Right lobe of liver (tissue), 6 donors: ENCODE data around the gene MAP7. TPM values are rescaled to one million over a fixed set of nuclear protein-coding genes. Genes with fewer than 3 reads are reported as not detected.

Source experiments
- ATAC-seq, 4 donors: fragments of 200-7000 bp; cut with Tn5 transposase; one replicate each; pipeline ENCODE4 v1.9.1; 2020; ENCODE audit warnings: mild to moderate bottlenecking in 4 of 4, moderate library complexity in 4 of 4
- DNase-seq, 3 donors: peaks; one replicate each; pipeline ENCODE4 v3.0.0-alpha.2; 2020
- H3K27ac ChIP-seq, 3 donors: fragments of 200-600 bp; one replicate each; pipeline ENCODE4 v1.8.0; 2022
- H3K27me3 ChIP-seq, 2 donors: fragments of 200-600 bp; one replicate each; pipeline ENCODE4 v1.8.0; 2022
- H3K36me3 ChIP-seq, 4 donors: fragments of 200-600 bp; sonication (generic) in 1 of 4; one replicate each; pipeline versions ENCODE4 v1.5.1 to v1.8.0; 2017 to 2022; ENCODE audit warnings: control low read depth in 1 of 4
- H3K4me1 ChIP-seq, 4 donors: fragments of 200-600 bp; sonication (generic) in 1 of 4; one replicate each; pipeline versions ENCODE4 v1.5.1 to v1.8.0; 2017 to 2022; ENCODE audit warnings: control low read depth in 1 of 4
- H3K4me3 ChIP-seq, 3 donors: fragments of 200-600 bp; one replicate each; pipeline ENCODE4 v1.8.0; 2022
- H3K9me3 ChIP-seq, 4 donors: fragments of 200-600 bp; sonication (generic) in 1 of 4; one replicate each; pipeline versions ENCODE4 v1.5.1 to v1.8.0; 2017 to 2022; ENCODE audit warnings: control low read depth in 1 of 4
- POLR2A ChIP-seq: fragments of 450-650 bp; IDR thresholded peaks from one replicate; pipeline ENCODE4 v1.6.1; 2017; ENCODE audit warnings: antibody characterized with exemption, mild to moderate bottlenecking
- WGBS: methylation state at CpG from one replicate; pipeline ENCODE4 v1.1.6; 2018; ENCODE audit warnings: low coverage, low lambda C conversion rate; ENCODE audit not compliant: insufficient coverage; ENCODE audit errors: missing lambda C conversion rate; 5-methylcytosine and 5-hydroxymethylcytosine counted together
- intact Hi-C, 2 donors: fragments of 100-400 bp; cut with DNase I; formaldehyde crosslinking; loops; one replicate each; pipeline versions ENCODE4 v1.11.2 to v1.14.1; 2022
- total RNA-seq, 6 experiments: library from RNA; depleted of rRNA in 2 of 6; stranded (reverse); fragments of >200 nt in 2 of 6; fragmentation: NEBNext Ultra II Directional in 3 of 6; extraction: Animal tissue kit (Norgen Biotek cat#: 25700) in 3 of 6; gene quantifications; one replicate each; pipeline versions ENCODE4 v1.1.0 to v1.2.4, GENCODE V29; 2016 to 2023
- TF ChIP-seq, protein P1 (sequence below), 4 donors: fragments of 200-600 bp in 3 of 4; fragments of 450-650 bp in 1 of 4; IDR thresholded peaks; one replicate each; pipeline versions ENCODE4 v1.5.1 to v1.8.0; 2016 to 2022; ENCODE audit warnings: antibody characterized with exemption in 4 of 4, mild to moderate bottlenecking in 2 of 4
- donor health status: DM: no; HTN: yes; CAD: no.
- donor health status: DM: no; HTN: no; CAD: no.
- donor health status: DM: no; HTN: no; CAD: no.
- donor health status: DM: no; HTN: yes; CAD: no.
- donor health status: DM: no; HTN: yes; CAD: no.

The MAP7 gene
- total RNA-seq, 6 experiments from 2014 or later, result 14.8 to 20.9 (median 17.9) TPM

DNA sequence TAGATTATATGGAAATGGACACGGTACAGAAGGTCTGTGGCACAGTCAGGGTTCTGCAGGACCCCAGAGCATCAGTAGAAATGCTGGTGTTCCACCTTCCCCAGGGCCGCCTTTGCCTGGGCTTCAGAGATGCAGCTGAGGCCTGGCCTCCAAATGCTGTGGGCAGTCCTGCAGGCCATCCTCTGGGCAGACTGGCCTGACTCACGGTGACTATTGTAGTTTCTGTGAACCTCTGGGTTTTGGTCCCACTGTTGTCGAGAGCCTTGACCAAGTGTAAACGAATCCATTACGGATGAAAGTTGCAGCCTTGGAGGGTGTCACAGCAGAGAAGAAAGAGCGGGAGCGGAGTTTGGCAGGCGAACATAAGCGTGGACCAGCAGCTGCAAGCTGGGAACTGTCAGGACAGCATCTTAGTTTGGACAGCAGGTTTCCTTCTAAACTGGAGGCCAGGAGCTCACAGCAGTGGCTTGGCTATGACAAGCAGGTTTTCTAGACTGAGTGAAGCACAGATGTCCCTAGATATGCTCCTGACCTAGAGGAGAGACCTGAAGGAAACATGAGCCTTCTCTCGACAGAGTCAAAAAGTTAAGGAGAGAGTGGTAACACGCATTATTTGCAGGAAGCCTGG lies 214.4 kb downstream of the MAP7 start:
- peak in 2 of 4 donors; percentile 9 to 11 for ATAC-seq
- no peak overlapping the region for H3K27ac ChIP-seq
- TF ChIP-seq, protein P1, sequence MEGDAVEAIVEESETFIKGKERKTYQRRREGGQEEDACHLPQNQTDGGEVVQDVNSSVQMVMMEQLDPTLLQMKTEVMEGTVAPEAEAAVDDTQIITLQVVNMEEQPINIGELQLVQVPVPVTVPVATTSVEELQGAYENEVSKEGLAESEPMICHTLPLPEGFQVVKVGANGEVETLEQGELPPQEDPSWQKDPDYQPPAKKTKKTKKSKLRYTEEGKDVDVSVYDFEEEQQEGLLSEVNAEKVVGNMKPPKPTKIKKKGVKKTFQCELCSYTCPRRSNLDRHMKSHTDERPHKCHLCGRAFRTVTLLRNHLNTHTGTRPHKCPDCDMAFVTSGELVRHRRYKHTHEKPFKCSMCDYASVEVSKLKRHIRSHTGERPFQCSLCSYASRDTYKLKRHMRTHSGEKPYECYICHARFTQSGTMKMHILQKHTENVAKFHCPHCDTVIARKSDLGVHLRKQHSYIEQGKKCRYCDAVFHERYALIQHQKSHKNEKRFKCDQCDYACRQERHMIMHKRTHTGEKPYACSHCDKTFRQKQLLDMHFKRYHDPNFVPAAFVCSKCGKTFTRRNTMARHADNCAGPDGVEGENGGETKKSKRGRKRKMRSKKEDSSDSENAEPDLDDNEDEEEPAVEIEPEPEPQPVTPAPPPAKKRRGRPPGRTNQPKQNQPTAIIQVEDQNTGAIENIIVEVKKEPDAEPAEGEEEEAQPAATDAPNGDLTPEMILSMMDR (IDR thresholded peaks at IDR 0.05), result no peak
- TF ChIP-seq POLR2A, result no peak
- intact Hi-C loops, result no loop called here
- no peaks in the 10 kb centered on the region for H3K9me3 ChIP-seq
- H3K27me3 ChIP-seq, result no peaks in the 10 kb centered on the region
- no peaks in the 10 kb centered on the region for H3K36me3 ChIP-seq
- H3K4me3 ChIP-seq, result no peak overlapping the region
- no peaks in the 10 kb centered on the region for H3K4me1 ChIP-seq
- no peak for DNase-seq
- WGBS, result 87% methylated on average over 10 of the region's 12 CpGs

DNA sequence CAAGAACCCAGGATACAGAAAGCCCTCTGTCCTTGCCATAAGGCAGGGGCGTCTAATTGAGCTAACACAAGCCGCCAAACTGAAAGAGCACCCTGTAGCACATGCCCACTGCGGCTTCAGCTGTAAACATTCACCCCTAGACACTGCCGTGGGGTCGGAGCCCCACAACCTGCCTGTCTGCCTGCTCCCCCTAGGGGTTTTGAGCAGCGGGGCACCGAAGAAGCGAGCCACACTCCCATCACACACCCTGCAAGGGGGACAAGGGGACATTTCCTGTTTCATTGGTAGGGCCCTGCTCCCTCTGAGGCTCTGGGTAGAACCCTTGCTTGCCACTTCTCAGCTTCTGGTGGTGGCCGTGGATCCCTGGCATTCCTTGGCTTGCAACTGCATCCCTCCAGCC lies 215.4 kb downstream of the MAP7 start:
- intact Hi-C loops, result no loop called here
- no peaks in the 10 kb centered on the region for H3K4me1 ChIP-seq
- no peaks in the 10 kb centered on the region for H3K27me3 ChIP-seq
- H3K9me3 ChIP-seq, result no peaks in the 10 kb centered on the region
- H3K36me3 ChIP-seq, result no peaks in the 10 kb centered on the region
- no peak for DNase-seq
- WGBS, result 70% methylated on average over 6 of the region's 9 CpGs
- no peak for TF ChIP-seq POLR2A
- TF ChIP-seq, protein P1 (IDR thresholded peaks at IDR 0.05), result no peak
- no peak overlapping the region for H3K27ac ChIP-seq
- no peak overlapping the region for H3K4me3 ChIP-seq
- peak in 1 of 4 donors; percentile 13 for ATAC-seq

DNA sequence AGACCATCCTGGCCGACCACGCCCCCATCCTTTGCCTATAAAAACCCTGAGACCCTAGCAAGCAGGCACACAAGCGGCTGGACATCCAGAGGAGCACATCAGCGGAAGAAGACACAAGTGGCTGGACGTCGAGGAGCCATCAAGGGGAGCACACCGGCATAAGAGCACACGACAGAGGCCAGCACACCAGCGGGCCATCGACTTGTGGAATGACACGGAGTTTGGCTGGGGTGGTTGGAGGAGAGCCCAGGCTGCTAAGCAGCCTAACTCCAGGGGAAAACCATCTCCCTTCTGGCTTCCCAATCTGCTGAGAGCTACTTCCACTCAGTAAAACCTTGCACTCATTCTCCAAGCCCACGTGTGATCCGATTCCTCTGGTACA lies 215.8 kb downstream of the MAP7 start:
- ATAC-seq, result peak in 1 of 4 donors; percentile 19
- intact Hi-C loops, result no loop called here
- TF ChIP-seq, protein P1 (IDR thresholded peaks at IDR 0.05), result no peak
- no peak for TF ChIP-seq POLR2A
- no peak for DNase-seq
- no peaks in the 10 kb centered on the region for H3K27me3 ChIP-seq
- no peaks in the 10 kb centered on the region for H3K4me1 ChIP-seq
- WGBS, result no CpG with 5 or more reads among the region's 13 CpGs
- H3K9me3 ChIP-seq, result no peaks in the 10 kb centered on the region
- no peaks in the 10 kb centered on the region for H3K36me3 ChIP-seq
- H3K4me3 ChIP-seq, result no peak overlapping the region
- no peak overlapping the region for H3K27ac ChIP-seq

DNA sequence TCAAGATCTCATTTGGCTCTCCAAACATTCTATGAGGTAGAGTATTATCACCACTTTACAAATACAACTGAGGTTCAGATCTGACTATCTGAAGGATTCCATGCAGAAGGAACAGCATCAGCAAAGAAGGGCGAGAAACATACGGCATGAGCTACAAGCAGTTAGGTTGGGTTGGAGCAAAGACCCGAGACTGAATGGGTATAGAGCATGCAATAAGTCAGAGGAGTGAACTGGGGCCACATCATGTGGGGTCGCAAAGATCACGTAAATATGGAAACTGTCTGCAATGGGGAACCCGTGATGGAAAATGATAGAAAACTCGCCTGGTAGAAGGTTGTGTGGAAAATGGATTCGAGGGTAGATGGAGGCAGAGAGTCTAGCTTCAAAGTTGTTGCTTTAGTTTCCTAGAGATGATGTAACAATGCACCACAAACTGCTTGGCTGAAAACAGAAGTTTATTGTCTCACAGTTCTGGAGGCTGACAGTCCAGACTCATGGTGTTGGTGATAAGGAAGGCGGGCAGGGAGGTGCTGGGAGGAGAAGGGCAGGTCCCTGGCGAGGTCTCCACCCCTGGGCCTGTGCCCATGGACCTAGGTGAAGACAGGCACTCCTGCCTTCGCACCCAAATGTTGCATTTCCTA lies 216.3 kb downstream of the MAP7 start:
- WGBS, result 82% methylated on average over 10 of the region's 11 CpGs
- no peaks in the 10 kb centered on the region for H3K9me3 ChIP-seq
- H3K36me3 ChIP-seq, result no peaks in the 10 kb centered on the region
- intact Hi-C loops, result no loop called here
- H3K4me1 ChIP-seq, result no peaks in the 10 kb centered on the region
- H3K27ac ChIP-seq, result no peak overlapping the region
- TF ChIP-seq, protein P1 (IDR thresholded peaks at IDR 0.05), result no peak
- no peak for TF ChIP-seq POLR2A
- H3K4me3 ChIP-seq, result no peak overlapping the region
- H3K27me3 ChIP-seq, result no peaks in the 10 kb centered on the region
- peak in 1 of 3 donors; percentile 25 for DNase-seq
- ATAC-seq, result no peak
